K562 (cell line): ENCODE measurements around the gene LCE7A. TPM values are rescaled to one million over a fixed set of nuclear protein-coding genes. Genes with fewer than 3 reads are reported as not detected.

Experiments used
- ATAC-seq: fragments of 200-7000 bp; cut with Tn5 transposase; 3 replicates; pipeline ENCODE4 v1.9.1; 2020; ENCODE audit warnings: moderate library complexity
- BruUV-seq: library from RNA; stranded (reverse); fragments of 400-500 nt; replicated peaks from 2 replicates; lab custom pipeline; 2021; lab: Mats Ljungman, UMichigan
- CTCF ChIA-PET: fragments of 300-600 bp; formaldehyde crosslinking; extraction: SDS; loops from one replicate; lab custom pipeline; 2021; ENCODE audit warnings: low intra/inter-chr PET ratio; lab: Yijun Ruan, JAX
- POLR2A ChIA-PET: fragments of 300-600, 350-650 bp; sonication (Branson Sonifier 250); formaldehyde crosslinking; extraction: SDS; loops from one replicate; lab custom pipeline; 2021; ENCODE audit warnings: antibody characterized with exemption, inconsistent platforms; lab: Yijun Ruan, JAX
- DNase-seq, 4 experiments: peaks; one replicate each; pipeline versions ENCODE4 v3.0.0 to v3.0.0-alpha.2; 2011 to 2018; ENCODE audit warnings: low spot score in 3 of 4, mixed read lengths in 3 of 4; ENCODE audit errors: extremely low read depth in 1 of 4
- FAIRE-seq: peaks from 2 replicates; lab custom pipeline; 2011; peaks lifted over from hg19 to GRCh38; lab: Jason Lieb, UNC
- H2AFZ ChIP-seq: 2 replicates; pipeline ENCODE4 v1.6.0; 2011; ENCODE audit warnings: low read depth, low read length, control low read depth, inconsistent platforms
- H3K27ac ChIP-seq: fragments of 200-600 bp; 3 replicates; pipeline ENCODE4 v1.8.0; 2011; ENCODE audit warnings: low read depth, mild to moderate bottlenecking, control low read depth, inconsistent platforms, low read length, moderate library complexity, mixed read lengths; ENCODE audit errors: extremely low read depth
- H3K27me3 ChIP-seq, 2 experiments: fragments of 300-600 bp in 1 of 2; 2 replicates in 1 of 2; 3 replicates in 1 of 2; pipeline versions ENCODE4 v1.6.0 to v1.8.0; 2011; ENCODE audit warnings: inconsistent platforms in 2 of 2, low read length in 2 of 2, mild to moderate bottlenecking in 1 of 2, mixed read lengths in 1 of 2, moderate library complexity in 1 of 2; ENCODE audit not compliant: control insufficient read depth in 2 of 2, insufficient read depth in 2 of 2
- H3K36me3 ChIP-seq: fragments of 300-600 bp; 3 replicates; pipeline ENCODE4 v1.8.0; 2011; ENCODE audit warnings: mild to moderate bottlenecking, low read length, inconsistent platforms; ENCODE audit not compliant: control insufficient read depth, insufficient read depth
- H3K4me1 ChIP-seq, 2 experiments: fragments of 200-600 bp in 1 of 2; replicated peaks in 1 of 2; 2 replicates in 1 of 2; 3 replicates in 1 of 2; pipeline versions ENCODE4 v1.5.1 to v1.8.0; 2011; ENCODE audit warnings: inconsistent platforms in 2 of 2, low read length in 2 of 2, mild to moderate bottlenecking in 1 of 2, mixed read lengths in 1 of 2, moderate library complexity in 1 of 2; ENCODE audit not compliant: control insufficient read depth in 2 of 2, insufficient read depth in 2 of 2
- H3K4me2 ChIP-seq: 2 replicates; pipeline ENCODE4 v1.6.1; 2011; ENCODE audit warnings: low read length, control low read depth, inconsistent platforms, mixed read lengths; ENCODE audit not compliant: insufficient read depth
- H3K4me3 ChIP-seq: fragments of 200-600 bp; sonication (generic), shearing (Covaris generic); 2 replicates; pipeline ENCODE4 v1.5.1; 2016; ENCODE audit warnings: control low read depth, inconsistent platforms
- H3K79me2 ChIP-seq: fragments of 200-600 bp; 3 replicates; pipeline ENCODE4 v1.8.0; 2011; ENCODE audit warnings: low read length, inconsistent platforms; ENCODE audit not compliant: control insufficient read depth, insufficient read depth
- H3K9ac ChIP-seq, 2 experiments: 2 replicates each; pipeline versions ENCODE4 v1.6.0 to v1.6.1; 2011; ENCODE audit warnings: low read depth in 2 of 2, low read length in 2 of 2, control low read depth in 1 of 2, inconsistent platforms in 1 of 2, mild to moderate bottlenecking in 1 of 2, mixed read lengths in 1 of 2; ENCODE audit not compliant: insufficient read depth in 1 of 2
- H3K9me1 ChIP-seq: one replicate; pipeline ENCODE4 v1.6.0; 2011; ENCODE audit warnings: inconsistent platforms, mild to moderate bottlenecking, low read length, moderate library complexity; ENCODE audit not compliant: control insufficient read depth, insufficient read depth
- H3K9me3 ChIP-seq: replicated peaks from 2 replicates; pipeline ENCODE4 v1.5.1; 2011; ENCODE audit warnings: low read depth, low read length, inconsistent platforms; ENCODE audit not compliant: control insufficient read depth, insufficient read depth
- H4K20me1 ChIP-seq: replicated peaks from 2 replicates; pipeline ENCODE4 v1.6.1; 2011; ENCODE audit warnings: low read length, inconsistent platforms, mixed read lengths; ENCODE audit not compliant: control insufficient read depth, insufficient read depth
- GTF2F1 ChIP-seq: IDR thresholded peaks from 2 replicates; pipeline ENCODE4 v1.6.1; 2011; ENCODE audit warnings: low read depth, low read length, improper control_type of control experiment
- HDAC1 ChIP-seq, 2 experiments: fragments of 450-650 bp; IDR thresholded peaks; 2 replicates each; pipeline ENCODE4 v1.6.1; 2016 to 2017; ENCODE audit warnings: inconsistent platforms in 1 of 2, mild to moderate bottlenecking in 1 of 2, moderate library complexity in 1 of 2
- RBM15 ChIP-seq: fragments of 200-400 bp; formaldehyde crosslinking; IDR thresholded peaks from 2 replicates; pipeline ENCODE4 v1.6.1; 2018; ENCODE audit warnings: mild to moderate bottlenecking, low read length, moderate library complexity; ENCODE audit not compliant: insufficient read depth
- ZNF699 ChIP-seq: fragments of 250-450 bp; sonication (Bioruptor Pico); IDR thresholded peaks from 2 replicates; pipeline ENCODE4 v1.8.0; 2021; ENCODE audit warnings: mild to moderate bottlenecking, moderate library complexity; ENCODE audit not compliant: insufficient replicate concordance
- WGBS: fragments of 100-300 bp; shearing (Covaris generic); methylation state at CpG from one replicate; pipeline ENCODE4 v1.1.6; 2016; ENCODE audit warnings: low coverage, mixed read lengths; ENCODE audit not compliant: insufficient coverage; ENCODE audit errors: missing lambda C conversion rate; 5-methylcytosine and 5-hydroxymethylcytosine counted together
- in situ Hi-C: fragments of 300-500 bp; cut with MboI; formaldehyde crosslinking; loops from 4 replicates; pipeline ENCODE4 v1.15.0; 2018; ENCODE audit warnings: inconsistent platforms, mixed read lengths
- intact Hi-C: fragments of 100-400 bp; cut with micrococcal nuclease; formaldehyde crosslinking; loops from 2 replicates; pipeline ENCODE4 v1.14.2; 2022
- polyA plus RNA-seq, 8 experiments: library from polyadenylated mRNA; depleted of rRNA in 4 of 8; stranded (reverse) in 5 of 8; unstranded in 3 of 8; fragments of >200 nt; fragmentation: Nextera tagmentation in 2 of 8; fragmentation: Illumina TruSeq in 1 of 8; extraction: Ambion mirVana in 2 of 8; extraction: Trizol in 1 of 8; gene quantifications; 2 replicates each; pipeline versions ENCODE4 v1.2.1 to v1.2.3, GENCODE V29; 2011 to 2014; ENCODE audit warnings: inconsistent platforms in 1 of 8, missing spikeins in 1 of 8
- total RNA-seq, 7 experiments: library from RNA; depleted of rRNA in 6 of 7; stranded (reverse); fragments of >200 nt in 6 of 7; fragmentation: Illumina TruSeq in 2 of 7; extraction: Trizol in 2 of 7; gene quantifications; 2 replicates each; pipeline versions ENCODE4 v1.2.1 to v1.2.3, GENCODE V29; 2011 to 2021; ENCODE audit warnings: low replicate concordance in 1 of 7
- TF ChIP-seq, protein P1 (sequence below): sonication (generic); formaldehyde crosslinking; IDR thresholded peaks from 2 replicates; pipeline ENCODE4 v1.8.1; 2023; ENCODE audit warnings: mild to moderate bottlenecking, missing genetic modification reagents

LCE7A gene
- total and polyA plus RNA-seq, 9 of the 15 experiments (the other 6 are each of a cell fraction or from before 2014, with no cell fraction given) = not detected

DNA sequence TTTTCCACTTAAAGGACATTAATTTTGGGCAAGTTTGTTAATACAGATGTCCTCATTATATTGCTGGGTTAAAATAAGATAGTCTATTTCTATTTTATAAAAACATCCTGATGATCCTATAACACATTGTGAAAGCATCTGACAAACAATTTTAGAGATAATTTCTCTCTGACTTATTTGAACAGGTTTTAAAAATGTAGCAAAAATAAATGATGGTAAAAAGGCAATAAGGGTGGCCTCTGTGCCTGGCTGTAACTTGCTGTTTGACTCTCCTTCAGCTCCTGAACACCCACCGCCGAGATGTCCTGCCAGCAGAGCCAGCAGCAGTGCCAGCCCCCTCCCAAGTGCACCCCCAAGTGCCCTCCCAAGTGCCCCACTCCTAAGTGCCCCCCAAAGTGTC is 32.6 kb upstream of the LCE7A start, which contains the start of gene LCE1A:
TSS of gene LCE1A (plus strand) at position 301 of the 400 bp plus-strand sequence. CDS start at position 301, 0 bp downstream.
- 0% methylated on average over 2 of the region's 2 CpGs for WGBS

More for the DNA sequence above, 32.6 kb upstream of the LCE7A start, which contains the start of gene LCE1A:
- Histone ChIP-seq H3K9me1 (no peaks in the 10 kb centered on the region), H3K27ac (no peak within 1 kb of the TSS), H3K4me1 (no peaks in the 10 kb centered on the region), H2AFZ (no peak within 1 kb of the TSS), H3K9me3 (no peaks in the 10 kb centered on the region), H3K4me2 (no peak within 1 kb of the TSS), H3K79me2 (no peaks in the 10 kb centered on the region), H4K20me1 (no peaks in the 10 kb centered on the region), H3K9ac (no peak within 1 kb of the TSS), H3K36me3 (no peaks in the 10 kb centered on the region), H3K4me3 (no peak within 1 kb of the TSS), H3K27me3 (no peaks in the 10 kb centered on the region)
- no TSS peak for BruUV-seq
- in situ Hi-C loops (no loop called here), intact Hi-C loops (no loop called here)
- ATAC-seq (no peak), FAIRE-seq (no peak), DNase-seq (no peak)
- POLR2A ChIA-PET = interaction anchor here (1.1 kb wide), 1 partner anchor 10 kb away, joined by 3 read pairs; no protein-coding TSS in a partner anchor
- CTCF ChIA-PET = no interaction called here
- TF ChIP-seq HDAC1 (IDR thresholded peaks at IDR 0.05) = no peak
- no peak for TF ChIP-seq ZNF699 (CRISPR knock-in tag)
- no peak for TF ChIP-seq RBM15
- TF ChIP-seq, protein P1, sequence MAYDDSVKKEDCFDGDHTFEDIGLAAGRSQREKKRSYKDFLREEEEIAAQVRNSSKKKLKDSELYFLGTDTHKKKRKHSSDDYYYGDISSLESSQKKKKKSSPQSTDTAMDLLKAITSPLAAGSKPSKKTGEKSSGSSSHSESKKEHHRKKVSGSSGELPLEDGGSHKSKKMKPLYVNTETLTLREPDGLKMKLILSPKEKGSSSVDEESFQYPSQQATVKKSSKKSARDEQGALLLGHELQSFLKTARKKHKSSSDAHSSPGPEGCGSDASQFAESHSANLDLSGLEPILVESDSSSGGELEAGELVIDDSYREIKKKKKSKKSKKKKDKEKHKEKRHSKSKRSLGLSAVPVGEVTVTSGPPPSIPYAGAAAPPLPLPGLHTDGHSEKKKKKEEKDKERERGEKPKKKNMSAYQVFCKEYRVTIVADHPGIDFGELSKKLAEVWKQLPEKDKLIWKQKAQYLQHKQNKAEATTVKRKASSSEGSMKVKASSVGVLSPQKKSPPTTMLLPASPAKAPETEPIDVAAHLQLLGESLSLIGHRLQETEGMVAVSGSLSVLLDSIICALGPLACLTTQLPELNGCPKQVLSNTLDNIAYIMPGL = no peak
- no peak for TF ChIP-seq GTF2F1
